GM12872 (cell line): ENCODE measurements around the gene OPCML.

Source experiments
- CTCF ChIP-seq: IDR thresholded peaks from 3 replicates; pipeline ENCODE4 v1.5.1; 2011; ENCODE audit warnings: low read depth, mild to moderate bottlenecking, low read length, moderate library complexity; ENCODE audit not compliant: insufficient read depth

OPCML gene

GRCh38 chr11:133254601-133255000 lies 277.7 kb downstream of the OPCML start:
- TF ChIP-seq CTCF, result no peak

- no peak for TF ChIP-seq CTCF
Measured at GRCh38 chr11:133253570-133253969, 278.7 kb downstream of the OPCML start.

GRCh38 chr11:133251841-133252240 lies 280.5 kb downstream of the OPCML start:
- no peak for TF ChIP-seq CTCF

GRCh38 chr11:133249530-133249929 lies 282.8 kb downstream of the OPCML start:
- no peak for TF ChIP-seq CTCF

- TF ChIP-seq CTCF, result no peak
Measured at GRCh38 chr11:133249065-133249464, 283.2 kb downstream of the OPCML start.

- 0 out of 3 replicates have a peak, but pooled peaks have one; percentile 6 for TF ChIP-seq CTCF
Measured at GRCh38 chr11:133243832-133244231, 288.5 kb downstream of the OPCML start.

GRCh38 chr11:133240908-133241655 lies 291.2 kb downstream of the OPCML start:
- TF ChIP-seq CTCF, result no peak
